GM21528 (cell line): ENCODE results near the gene FAM114A2.

Experiments
- ATAC-seq: cut with Tn5 transposase; IDR thresholded peaks from one replicate; pipeline ENCODE4 v1.9.1; 2021; ENCODE audit warnings: mild to moderate bottlenecking, moderate library complexity; ENCODE audit not compliant: unreplicated experiment, low FRiP score

FAM114A2 gene

GRCh38 chr5:153953411-153953810, 85.3 kb downstream of the FAM114A2 start:
- ATAC-seq = no peak

- ATAC-seq = no peak
Observed at GRCh38 chr5:153952893-153953292, 85.8 kb downstream of the FAM114A2 start.

GRCh38 chr5:153952057-153952456, 86.7 kb downstream of the FAM114A2 start:
- no peak for ATAC-seq

GRCh38 chr5:153941265-153941664, 97.4 kb downstream of the FAM114A2 start:
- no peak for ATAC-seq
